NCI-H187 treated with DMSO at 0.1 percent for 48 hours (cell line): ENCODE measurements around the gene JMJD1C.

ENCODE experiments used
- DNase-seq: peaks from one replicate; lab custom pipeline; 2025; lab: John Stamatoyannopoulos, UW

Gene JMJD1C

DNA sequence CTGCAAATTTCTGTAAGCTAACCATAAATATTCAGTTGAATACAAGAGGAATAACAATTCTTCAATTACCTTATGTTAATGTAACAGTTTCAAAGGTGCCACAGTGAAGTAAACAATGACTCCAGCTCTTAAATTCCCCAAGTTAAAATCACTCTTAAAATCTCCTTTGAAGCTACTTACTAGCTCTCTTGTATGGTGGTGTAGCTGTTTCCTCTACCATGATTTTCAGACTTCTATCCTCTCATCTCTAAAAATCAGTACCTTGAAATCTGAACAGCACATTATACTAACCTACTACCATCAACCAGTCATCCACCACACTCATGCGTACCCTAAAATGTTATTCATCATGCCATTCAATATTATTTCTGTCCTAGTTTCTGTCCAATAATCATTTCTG is 29.6 kb downstream of the JMJD1C start:
- DNase-seq, result no peak

DNA sequence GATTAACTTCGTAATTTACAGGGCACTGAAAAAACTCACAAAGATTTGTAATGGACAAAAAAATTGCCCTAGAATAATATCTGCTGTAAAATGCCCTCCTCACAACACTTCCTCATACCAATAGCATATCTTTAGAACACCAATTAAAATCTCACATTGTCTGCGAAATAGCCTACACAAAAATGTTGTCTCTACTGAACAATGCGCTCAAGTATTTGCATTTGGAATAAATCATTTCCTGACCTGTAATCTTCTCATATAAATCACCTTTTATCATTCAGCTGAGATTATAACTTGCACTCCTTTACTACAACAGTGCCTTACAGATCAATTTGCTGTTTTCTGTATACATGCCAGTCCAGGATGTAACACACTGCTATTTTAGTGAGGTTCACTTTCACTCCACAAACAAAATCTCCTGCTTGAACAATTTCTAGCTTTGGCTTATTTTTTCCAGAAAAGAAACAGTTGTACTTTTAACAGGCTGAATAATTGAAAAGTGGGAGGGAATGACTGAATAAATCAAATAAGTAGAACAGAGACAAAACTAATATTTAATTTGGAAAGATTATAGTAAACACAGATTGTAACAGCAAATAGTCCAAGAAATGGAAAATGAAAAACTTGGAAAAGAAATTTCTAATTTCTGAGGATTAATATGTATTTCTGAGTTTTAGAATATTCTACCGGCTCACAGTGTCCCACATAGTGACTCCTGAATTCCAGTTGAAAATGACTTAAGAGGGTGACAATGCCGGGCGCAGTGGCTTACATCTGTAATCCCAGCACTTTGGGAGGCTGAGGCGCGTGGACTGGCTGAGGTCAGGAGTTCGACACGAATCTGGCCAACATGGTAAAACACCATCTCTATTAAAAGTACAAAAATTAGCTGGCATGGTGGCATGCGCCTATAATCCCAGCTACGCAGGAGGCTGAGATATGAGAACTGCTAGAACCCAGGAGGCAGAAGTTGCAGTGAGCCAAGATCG is 30.6 kb downstream of the JMJD1C start:
- DNase-seq, result no peak

DNA sequence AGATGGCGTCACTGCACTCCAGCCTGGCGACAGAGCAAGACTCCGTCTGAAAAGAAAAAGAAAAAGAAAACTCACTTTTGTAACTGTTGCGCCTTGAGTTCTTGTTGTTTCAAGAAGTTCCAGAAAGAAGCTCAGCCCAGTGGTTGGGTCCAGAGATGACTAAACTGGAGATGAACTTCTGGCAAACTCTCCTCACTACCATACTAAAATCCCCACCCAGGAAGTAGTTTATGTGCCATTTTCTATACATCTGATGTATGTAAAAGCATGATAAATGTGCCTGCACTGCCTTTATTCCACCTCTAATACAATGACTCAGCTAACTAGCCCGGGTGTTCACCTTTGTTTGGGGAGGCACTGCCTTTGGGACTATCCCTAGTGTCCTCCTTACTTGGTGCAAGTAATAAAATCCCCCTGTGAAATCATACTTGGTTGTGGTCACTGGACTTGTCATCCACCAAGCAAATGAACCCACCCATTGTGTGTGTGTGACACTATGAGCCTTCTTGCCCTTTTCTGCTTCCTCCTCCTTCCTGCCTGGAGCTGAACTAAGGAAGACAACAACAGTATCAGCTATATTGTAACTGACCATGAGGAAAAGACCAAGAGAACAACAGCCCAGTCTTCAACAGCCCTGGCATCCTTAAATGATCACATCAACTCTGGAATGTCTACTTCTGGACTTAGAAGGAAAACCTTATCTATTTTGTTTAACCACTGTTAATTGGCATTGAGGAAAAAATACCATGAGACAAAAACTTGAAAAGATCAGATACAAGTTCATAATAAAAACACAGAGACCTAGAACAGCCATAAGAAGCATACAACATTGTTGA is 33.6 kb downstream of the JMJD1C start:
- no peak for DNase-seq

DNA sequence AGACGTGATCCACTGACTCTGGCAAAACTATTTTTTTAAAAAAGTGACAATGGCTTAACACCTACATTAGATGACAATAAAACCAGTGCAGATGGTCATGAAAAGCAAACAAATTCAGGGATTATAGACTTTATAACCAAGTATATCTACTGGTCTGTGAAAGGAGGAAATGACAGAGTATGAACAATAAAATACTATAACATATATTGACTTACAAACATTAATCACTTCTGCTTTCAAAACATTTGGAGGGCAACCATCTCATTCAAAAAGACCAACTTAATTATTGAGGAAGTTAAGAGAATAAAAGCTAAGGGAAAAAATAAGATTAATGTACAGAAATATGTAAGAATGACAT is 34.8 kb downstream of the JMJD1C start:
- DNase-seq, result no peak

DNA sequence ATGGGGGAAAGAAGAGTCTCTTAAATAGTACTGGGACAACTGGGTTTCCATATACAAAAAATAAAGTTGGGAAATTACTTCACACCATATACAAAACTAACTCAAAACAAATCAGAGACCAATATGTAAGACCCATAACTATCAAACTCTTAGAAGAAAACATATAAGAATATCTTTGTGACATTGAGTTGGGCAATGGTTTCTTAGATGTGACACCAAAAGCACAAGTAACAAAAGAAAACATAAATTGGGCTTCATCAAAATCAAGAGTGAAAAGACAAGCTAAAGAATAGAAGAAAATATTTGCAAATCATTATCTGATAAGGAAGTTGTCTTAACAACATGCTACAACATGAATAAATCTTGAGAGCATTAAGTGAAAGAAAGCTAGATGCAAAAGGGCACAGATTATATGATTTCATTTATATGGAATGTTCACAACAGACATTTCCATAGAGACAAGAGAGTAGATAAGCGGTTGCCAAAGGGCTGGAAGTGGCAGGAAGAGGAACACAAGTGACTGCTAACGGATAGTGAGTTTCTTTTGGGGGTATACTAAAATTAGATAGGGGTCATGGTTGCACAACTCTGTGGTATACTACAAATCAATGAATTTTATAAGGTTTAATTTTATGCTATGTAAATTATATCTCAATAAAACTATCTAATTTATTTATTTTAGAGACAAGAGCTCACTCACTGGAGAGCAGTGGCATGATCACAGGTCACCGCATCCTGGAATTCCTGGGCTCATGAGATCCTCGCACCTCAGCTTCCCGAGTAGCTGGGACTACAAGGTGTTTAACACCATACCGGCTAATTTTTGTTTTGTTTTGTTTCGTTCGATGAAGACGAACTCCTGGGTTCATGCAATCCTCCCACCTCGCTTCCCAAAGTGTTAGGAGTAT is 35.4 kb downstream of the JMJD1C start:
- no peak for DNase-seq

DNA sequence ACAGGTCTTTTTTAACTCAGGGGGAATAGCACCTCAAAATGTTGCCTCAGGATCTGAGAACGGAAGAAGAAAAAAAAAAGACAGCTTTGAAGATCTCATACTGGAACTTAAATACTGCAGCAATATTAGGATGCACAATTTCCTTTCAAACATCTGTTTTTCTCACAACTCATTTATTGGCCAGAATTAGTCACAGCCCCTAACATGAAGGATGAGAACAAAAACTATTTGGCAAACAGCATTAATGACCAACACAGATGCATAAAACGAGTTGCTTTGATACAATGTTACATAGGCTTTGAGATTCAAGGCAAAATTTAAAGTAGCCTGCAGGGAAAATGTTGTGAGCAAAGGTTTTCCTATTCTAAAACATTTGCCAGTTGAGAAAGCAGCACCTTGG is 36.5 kb downstream of the JMJD1C start:
- no peak for DNase-seq

DNA sequence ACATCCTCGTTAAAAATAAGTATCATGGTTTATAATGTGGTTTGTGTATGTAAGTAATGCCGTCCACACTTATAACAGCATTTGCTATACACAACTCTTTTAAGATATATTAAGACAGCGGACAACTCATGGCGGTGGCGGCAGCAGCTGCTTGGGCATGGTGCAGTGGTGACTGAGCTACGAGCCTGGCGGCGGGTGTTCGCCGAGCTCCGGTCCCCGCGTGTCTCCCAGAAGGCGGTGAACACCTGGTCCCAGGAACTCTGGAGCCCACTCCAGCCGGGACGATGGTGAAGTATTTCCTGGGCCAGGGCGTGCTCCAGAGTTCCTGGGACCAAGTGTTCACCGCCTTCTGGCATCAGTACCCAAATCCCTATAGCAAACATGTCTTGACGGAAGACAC is 38.8 kb downstream of the JMJD1C start:
- no peak for DNase-seq

DNA sequence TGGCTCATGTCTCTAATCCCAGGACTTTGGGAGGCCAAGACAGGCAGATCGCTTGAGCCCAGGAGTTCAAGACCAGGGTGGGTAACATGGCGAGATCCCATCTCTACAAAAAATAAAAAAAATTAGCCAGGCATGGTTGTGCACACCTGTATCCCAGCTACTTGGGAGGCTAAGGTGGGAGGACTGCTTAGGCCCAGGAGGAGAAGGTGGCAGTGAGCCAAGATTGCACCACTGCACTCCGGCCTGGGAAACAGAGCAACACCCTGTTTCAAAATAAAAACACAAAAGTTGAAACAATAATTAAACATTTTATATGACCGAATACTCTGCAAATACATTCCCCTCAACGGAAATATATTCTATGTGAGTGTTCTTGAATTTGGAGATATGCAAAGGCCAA is 40.3 kb downstream of the JMJD1C start:
- no peak for DNase-seq

DNA sequence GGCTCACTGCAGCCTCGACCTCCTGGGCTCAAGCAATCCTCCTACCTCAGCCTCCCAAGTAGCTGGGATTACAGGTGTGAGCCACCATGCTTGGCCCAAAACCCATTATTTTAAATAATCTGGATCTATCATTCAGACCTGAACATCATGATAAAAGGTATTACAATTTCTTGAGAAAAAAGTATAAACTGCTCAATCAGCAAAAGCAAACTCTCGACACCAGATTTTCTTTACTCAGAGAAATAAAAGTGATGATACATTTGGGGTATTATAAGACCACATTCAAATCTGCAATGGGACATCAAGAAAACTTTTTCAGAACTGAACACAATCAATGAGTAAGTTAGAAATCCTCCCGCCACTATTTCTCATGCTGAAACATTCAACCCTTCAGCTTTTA is 41.2 kb downstream of the JMJD1C start:
- DNase-seq, result no peak

DNA sequence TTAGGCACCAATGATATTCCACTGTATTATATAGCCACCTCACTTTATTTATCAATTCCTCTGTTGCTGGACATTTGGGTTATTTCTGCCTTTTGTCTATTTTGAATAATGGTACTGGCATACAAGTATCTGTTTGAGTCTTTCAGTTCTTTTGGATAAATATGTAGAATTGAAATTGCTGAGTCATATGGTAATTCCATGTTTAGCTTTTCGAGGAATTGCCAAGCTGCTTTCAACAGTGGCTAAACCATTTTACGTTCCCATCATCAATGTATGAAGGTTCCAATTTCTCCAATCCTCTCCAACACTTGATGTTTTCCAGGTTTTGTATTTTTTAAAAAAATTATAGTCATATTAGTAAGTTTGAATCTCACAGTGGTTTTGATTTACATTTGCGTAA is 42.3 kb downstream of the JMJD1C start:
- DNase-seq, result no peak

DNA sequence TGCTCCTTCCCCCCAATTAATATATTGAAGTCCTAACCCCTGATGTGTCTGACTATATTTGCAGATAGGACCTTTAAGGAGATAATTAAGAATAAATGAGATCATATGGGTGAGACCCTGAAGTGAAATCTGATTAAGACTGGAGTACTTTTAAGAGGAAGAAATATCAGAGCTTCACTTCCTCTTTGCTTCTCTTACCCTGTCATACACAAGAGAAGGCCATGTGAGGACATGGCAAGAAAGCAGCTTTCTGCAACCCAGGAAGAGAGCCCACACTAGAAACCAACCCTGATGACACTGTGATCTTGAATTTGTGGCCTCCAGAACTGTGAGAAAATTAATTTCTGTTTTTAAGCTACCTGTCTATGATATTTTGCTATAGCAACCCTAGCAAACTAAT is 44.2 kb downstream of the JMJD1C start:
- no peak for DNase-seq

DNA sequence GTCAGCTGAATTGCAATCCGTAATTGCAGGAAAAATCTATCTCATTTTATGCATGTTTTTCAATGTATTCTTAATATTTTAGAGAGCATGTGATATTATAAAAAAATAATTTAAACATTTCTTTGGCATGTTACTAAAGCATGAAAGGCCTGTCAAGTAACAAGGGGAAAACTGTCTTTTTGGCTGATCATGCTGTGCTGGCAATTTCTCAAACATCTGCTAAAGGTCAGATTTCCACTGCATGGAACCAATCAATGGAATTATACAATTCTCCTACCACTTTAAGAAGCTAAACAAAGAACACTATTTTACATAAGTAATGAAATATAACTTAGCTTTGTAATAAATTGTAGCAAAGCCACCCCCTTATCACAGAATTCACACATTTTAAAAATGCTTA is 49.4 kb downstream of the JMJD1C start:
- DNase-seq, result no peak

DNA sequence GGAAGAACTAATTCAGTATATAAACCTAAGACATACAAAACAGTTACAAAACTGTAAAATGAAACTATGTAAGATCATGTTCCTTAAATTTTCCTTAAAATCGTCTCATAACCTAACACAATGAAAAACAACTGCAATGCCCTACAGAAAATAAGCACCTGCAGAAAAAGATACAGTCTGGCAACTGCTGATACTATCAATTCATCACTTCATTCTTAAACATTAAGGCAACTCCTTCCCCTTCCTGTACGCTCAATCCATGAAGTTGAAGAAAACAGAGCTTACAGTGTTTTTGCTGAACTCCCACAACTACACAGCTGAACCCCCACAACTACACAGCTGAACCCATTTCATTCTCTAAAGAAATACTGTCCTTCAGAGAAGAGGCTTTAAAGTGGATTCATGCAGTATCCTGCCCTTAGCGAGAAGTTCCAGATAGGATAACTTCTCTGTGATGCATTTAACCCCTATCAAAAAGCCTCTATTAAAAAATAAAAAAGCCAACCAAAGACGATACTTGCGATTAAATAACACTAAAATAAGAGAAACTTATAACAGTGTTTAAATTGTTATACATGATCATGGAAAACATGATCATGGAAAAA is 50.0 kb downstream of the JMJD1C start:
- DNase-seq, result no peak

DNA sequence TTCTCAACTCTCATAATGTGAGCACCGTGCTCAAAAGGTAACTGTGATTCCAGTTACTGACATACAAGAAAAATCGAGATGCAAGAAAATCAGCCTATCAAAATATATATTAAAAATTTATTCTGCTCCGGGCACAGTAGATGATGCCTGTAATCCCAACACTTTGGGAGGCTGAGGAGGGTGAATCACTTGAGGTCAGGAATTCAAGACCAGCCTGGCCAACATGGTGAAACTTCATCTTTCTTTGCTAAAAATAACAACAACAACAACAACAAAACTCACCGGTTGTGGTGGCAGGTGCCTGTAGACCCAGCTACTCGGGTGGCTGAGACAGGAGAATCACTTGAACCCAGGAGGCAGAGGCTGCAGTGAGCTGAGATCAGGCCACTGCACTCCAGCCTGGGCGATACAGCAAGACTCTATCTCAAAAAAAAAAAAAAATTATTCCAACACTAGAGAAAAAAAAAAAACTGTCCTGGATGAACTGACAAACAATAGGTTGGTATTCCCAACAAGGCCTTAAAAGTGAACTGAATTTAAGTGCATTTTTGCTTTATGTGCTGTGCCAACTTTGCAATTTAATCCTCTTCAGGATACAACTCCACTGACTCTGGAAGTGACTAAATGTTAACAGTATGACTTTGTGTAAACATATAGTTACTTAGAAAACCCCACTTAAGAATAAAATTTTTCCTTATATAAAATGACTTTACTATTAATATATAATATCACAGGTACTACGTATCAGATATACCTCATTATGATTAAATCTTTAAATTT is 51.1 kb downstream of the JMJD1C start:
- no peak for DNase-seq

DNA sequence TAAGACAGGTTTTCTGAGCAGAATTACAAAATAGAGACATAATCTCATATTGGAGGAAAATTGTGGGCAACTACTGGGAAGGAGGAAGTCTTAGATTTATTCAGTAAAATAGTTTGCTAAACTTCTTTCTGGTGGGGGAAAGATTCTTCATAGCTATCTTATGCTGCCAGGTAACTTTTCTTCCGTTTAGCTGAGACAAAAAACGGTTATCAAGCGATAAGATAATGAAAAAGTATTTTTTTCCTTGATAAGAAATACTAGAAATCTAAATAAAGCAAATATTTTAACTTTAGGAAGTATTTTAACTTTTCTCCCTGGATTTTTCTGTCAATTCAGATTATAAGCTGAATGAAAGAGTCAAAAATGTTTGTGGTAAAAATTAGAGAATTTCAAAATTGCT is 52.3 kb downstream of the JMJD1C start:
- no peak for DNase-seq

DNA sequence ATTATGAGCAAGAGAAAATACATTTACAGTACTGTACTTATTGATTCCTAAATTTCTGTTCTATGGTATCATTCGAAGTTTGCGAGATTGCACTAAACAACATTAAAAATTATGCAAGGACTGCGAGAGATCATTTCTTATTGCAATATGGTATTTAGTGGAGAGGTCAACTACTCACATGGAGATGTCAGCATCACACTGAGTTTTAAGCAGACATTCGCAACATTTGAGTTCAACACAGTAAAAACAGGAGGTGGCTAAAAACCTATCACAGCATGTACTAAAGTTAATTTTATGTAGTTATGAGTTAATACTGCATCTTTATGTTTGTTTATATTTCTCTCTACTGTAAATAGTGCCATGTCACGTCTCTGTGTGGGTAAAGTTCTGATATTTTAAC is 53.5 kb downstream of the JMJD1C start:
- DNase-seq, result no peak

DNA sequence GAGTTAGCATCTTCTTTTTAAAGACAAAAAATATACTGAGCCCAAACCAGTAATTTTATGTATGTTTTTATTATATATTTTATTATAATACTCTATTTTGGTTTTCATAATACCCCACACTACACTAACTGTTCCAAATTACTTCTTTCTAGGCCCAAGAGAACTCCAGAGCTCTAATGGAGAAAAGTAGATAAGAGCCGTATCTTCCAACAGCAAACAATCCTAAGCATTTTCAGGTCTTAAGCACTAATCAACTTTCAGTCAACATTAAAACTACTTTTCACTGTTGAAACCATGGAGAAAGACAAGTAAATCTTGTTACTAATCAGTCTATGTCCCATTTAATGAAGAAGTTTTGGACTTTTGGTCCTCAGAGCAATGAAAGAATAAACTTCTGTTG is 55.1 kb downstream of the JMJD1C start:
- DNase-seq, result no peak

DNA sequence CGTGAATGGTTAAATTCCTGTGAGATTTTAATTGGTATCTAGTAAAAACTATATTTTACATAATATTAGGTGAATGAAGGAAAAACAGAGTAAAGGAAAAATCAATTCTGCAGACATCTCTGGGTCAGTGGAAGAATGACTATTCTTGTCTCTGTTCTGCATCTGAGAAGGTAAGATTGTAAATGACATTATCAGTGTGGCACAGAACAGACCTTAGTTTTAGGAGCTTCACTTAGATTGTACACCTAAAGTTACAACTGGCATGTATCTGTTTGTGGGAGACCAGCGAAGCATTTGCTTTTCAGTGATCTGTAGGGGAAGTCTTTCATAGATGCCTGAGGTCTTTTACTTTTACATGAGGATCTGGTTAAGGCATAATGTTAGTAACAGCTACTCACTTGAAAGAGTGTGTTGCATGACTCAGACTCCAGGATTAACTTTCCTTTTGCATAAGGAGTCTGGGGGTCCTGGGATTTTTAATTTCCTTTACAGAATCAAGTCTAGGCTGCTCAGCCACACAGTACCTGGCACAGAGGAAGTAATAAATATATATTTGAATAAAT is 56.2 kb downstream of the JMJD1C start:
- no peak for DNase-seq

DNA sequence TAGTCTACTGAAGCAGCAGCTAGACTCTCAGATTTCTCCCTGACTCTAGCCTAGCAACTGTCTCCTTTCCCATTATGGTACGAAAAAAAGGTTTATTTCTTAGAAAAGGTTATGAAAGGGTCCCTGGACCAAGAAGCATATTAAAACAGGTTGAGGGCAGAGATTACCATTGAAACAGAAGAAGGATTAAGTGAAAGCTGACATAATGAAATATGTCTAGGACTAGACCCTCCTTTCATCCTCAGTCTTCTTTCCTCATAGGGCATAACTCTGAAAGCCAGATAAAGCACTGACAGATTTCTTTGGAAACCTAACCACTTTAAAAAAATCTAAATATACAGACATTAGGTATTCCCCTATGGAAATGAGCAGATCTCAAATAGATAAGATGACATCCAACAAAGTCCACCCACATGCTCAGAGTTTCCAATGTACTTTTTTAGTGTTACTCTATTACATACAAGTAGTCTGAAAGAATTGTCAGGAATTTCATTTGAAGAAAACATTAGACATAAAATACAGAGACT is 58.6 kb downstream of the JMJD1C start:
- DNase-seq, result no peak

DNA sequence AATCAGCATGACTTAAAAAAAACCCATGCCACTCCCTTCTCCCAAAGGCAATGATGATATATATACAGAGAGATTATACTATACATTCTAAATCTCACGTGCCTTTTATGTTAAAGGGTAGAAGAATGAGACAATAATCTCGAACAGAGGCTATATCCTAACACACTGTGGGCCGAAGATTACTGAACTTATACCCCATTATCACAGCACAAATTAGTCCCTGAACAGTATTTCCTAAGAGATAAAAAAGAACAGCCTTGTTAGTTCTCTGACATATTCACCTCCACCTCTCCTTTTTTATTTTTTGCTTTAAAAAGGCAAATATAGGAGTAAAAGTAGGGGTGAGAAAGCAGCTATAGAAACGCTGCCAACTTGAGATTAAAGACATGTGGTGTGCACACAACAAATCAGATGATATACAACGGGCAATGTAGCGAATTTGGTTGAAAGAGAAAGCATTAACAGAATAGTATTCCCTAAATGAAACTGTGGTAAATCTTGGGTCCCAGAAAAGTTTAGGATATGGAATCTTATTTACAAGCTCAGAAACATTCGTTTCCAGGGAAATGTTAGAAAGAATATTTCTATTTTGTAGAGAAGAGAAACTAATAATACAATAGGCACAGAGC is 69.5 kb downstream of the JMJD1C start:
- no peak for DNase-seq
